Activated CD8-positive, alpha-beta memory T cell treated with anti-CD3 and anti-CD28 coated beads, Interleukin-2, amount 50 U/mL, for 48 hours (primary cell): ENCODE data around the gene BACE2.

Source experiments
- DNase-seq: peaks from one replicate; pipeline ENCODE4 v3.0.0-alpha.2; 2020

Gene BACE2

GRCh38 chr21:41167348-41168342 lies at the start of gene BACE2:
Gene BACE2 (plus strand): TSS chr21:41168160. CDS start chr21:41168264, 104 bp downstream.
- DNase-seq, result peak; percentile 73

DNA sequence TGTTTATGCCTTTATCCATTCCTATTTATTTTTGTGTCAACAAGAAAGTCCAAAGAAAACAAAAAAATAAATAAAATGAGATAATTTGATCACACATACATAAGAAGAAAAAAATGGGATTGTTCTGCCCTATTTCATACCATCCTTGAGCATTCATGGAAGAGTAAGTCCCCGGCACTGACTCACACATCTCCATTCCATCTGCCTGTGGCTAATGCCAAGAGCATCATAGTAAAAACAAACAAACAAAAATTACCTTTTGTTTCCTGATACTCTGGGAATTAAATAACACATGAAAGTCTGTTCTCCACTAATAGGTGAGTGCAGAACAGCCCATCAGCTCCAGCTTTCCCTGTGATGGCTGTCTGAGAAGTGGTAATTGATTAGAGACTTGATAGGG lies 48.1 kb upstream of the BACE2 start:
- no peak for DNase-seq

DNA sequence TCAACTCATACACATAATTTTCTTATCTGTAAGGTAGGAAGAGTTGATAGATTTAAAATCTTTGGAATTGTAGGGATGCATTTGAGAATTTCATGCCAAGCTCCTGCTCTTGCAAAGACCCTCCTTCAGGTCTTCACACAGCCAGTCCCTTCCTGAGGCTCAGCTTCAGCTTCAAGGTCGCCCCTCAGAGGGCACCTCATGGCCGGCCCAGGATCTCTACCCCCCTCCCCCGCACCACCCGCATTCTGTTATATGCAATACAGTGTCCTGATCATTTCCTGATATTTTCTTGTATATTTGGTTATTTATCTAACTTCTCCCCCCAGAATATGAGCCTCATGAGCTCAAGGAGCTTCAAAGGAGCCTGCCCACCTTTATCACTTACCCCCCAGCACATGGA lies 47.0 kb upstream of the BACE2 start:
- DNase-seq, result no peak

DNA sequence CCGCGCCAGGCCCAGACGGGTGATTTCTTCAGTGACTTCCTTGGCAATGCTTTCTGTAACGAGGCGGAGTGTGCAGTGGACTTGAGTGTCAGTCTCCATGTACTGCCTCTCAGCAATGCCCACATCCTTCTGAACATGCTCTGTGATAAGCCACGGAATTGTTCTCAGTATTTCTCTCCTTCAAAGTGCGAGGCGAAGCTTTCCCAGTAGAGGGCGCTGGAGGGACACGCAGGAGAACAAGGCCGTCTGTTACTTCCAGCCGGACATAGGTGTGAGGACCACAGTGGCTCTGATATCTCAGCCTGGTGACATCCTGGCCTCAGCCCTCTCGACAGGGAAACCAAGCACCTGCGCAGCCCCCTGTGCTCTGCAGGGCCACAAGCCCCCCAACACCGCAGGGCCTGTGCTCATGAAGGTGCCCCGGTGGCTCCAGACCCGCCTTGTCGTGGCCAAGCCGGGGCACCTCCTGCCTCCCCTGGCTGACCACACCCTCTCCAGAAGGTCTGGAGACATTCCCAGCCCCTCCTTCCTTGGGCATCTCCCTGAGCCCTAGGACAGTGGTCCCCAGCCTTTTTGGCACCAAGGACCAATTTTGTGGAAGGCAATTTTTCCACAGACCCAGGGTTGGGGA lies 46.1 kb upstream of the BACE2 start:
- DNase-seq, result peak; percentile 89

DNA sequence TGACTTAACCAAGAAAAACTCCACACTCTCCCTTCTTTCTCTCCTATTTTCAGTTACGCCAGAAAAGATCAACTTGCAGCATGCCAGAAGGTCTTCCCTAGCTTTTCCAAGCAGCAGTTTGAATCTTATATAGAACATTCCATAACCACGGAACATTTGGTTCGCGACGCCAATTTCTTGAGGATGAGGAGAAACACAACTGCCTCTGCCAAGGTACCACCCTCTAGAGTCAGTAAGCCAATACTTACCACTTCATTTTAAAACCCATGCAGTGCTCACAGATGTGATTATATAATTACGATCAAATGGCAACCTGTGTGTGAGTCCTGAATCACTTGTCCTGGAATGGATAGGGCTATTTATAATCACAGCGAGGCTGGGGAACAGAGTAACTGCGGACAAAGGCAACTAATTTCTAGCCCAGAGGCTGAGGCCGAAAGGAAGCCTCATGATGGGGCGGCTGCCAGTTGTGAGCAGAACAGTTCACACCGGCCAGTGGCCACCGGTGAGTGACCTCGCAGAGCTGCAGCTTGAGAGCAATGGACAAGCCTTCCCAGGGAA lies 43.2 kb upstream of the BACE2 start:
- no peak for DNase-seq

GRCh38 chr21:41128981-41129380 lies 39.0 kb upstream of the BACE2 start:
- DNase-seq, result no peak

DNA sequence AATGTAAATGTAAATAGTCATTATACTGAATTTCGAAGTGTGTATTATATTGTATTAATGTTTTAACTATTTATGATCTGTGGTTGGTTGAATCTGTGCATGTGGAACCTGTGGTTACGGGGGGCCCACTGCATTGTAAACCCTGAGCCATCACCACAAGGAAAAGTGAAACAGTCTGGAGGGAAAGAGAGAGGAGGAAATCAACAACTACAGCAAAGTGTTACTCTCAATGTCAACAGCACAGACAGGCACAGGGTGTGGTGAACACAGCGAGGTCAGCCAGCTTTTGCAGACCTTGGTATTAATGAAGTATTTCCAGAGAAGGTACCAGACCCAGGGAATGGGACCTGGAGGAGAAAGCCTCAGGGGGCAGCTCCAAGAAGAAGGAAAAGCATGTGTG lies 37.1 kb upstream of the BACE2 start:
- no peak for DNase-seq

GRCh38 chr21:41133874-41134522 lies 34.0 kb upstream of the BACE2 start:
- no peak for DNase-seq

DNA sequence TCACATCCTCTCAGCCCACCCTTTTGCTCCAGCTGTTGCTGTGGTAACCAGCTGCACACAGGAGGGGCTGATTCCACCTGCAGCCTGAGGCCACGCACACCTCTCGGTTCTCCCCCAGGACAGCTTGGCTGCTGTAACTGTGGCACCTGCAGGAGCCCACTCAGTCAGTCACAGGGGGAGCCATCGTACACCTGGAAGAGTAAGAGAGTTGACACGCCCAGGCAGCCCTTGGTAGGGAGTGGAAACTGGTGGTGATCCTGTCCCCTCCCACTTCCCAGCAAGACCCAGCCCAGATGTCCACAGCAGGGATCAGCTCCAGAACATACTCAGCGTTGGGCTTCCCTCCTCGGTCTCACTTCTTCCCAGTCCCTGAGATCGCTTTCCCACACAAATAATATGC lies 32.2 kb upstream of the BACE2 start:
- DNase-seq, result no peak

- no peak for DNase-seq
Measured at GRCh38 chr21:41136286-41136685, 31.7 kb upstream of the BACE2 start.

DNA sequence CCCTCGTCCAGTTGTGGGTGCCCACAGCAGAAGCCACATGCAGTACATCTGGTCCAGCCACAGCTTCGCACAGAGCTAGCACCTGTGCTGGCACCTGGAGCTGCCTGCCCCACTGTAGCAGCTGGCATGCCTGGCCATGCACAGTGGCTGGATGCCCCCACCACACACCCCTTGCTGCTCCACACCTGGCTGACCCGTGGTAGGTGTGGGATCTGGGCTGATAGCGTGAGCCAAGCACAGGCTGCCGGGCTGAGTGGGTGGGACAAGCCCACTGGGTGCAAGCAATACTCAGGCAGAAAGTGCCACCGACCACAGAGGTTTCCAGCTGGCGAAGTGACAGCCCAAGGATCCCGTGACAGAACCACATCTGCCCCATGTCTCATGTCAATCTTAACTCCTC lies 30.6 kb upstream of the BACE2 start:
- no peak for DNase-seq

DNA sequence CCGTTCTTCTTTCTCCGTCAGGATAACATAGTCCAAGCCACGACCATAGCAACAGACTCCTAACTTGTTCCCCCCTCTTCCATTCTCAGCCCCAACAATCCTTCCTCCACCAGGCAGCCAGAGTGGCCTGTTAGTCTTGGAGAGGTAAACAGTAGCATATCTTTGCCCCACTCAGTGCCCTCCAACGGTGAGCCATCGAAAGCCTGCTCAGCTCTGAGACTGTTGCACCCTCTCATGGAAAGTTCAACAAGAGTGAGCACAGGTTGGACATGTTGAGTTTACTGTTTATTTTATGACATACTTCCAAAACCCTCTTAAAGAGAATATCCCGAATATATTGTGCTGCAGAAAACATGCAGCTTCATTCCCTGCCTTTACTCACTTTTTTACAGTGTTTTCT lies 30.1 kb upstream of the BACE2 start:
- DNase-seq, result no peak

DNA sequence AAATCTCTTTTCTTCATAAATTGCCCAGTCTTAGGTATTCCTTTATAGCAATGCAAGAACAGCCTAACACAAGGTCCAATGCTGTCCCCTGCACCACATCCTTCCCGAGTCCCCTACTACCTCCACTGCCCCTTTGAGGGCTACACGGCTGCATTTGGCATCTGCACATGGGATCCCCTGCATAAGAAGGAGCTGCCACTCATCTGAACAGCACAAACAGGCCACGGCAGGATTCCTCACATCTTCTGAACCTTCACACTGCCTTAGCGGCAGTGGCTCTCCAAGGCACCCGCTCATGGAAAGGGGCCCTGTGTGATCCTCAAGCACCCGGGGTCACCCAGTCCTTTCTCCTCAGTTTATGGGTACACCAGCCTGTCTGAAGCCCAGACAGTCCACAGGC lies 29.2 kb upstream of the BACE2 start:
- DNase-seq, result no peak

DNA sequence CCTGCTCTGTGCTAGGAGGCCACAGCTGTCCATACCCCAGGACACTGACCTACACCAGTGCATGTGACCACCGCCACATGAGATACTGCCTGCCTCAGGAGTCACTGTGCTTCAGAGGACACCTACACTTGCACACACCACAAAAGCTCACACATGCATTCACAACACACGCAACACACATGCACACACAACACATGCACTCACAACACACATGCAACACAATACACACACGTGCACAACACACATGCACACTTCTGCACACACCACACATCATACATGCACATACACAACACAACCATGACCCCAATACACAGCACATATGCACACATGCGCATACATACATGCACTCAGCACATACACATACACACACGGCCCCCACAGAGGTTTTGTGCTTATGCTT lies 28.7 kb upstream of the BACE2 start:
- no peak for DNase-seq

DNA sequence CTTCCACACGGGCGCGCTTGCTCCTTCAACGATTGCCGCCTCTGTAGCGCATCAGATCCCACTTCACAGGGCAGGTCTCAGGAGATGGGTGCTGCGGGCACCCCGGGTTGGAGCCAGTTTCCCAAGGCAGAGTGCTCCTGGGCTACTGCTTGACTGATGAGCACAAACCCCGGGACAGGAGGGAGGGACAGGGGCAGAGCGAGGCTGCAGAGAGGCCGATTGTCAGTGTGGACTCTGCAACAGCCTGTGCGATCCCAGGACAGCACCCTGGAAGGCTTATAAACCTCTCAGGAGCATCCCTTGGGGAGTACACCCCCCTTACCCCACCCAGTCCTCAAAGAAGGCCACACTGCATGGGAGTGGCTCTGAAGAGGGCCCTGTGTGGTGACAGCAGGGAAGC lies 28.0 kb upstream of the BACE2 start:
- DNase-seq, result no peak

DNA sequence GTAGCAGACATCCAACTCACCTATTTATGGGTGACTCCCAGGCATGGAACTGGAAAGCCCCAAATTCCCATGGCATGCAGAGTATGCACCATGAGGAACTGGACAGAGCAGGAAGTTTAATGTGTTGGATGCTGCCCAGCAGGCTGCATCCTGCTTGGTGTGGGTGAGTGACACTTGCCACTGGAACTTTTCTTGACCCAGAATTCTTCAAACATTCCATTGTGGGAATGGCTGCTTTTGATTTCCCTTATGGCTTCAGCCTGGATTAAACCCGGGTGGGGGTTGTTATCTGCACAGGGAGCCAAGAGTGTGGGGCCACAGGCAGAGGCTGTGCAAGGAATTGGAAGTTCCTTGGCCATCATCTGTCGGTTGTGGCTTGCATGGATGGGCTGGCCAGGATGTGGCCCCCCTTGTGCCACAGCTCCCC lies 26.9 kb upstream of the BACE2 start:
- no peak for DNase-seq

GRCh38 chr21:41142051-41142795 lies 25.7 kb upstream of the BACE2 start:
- no peak for DNase-seq

DNA sequence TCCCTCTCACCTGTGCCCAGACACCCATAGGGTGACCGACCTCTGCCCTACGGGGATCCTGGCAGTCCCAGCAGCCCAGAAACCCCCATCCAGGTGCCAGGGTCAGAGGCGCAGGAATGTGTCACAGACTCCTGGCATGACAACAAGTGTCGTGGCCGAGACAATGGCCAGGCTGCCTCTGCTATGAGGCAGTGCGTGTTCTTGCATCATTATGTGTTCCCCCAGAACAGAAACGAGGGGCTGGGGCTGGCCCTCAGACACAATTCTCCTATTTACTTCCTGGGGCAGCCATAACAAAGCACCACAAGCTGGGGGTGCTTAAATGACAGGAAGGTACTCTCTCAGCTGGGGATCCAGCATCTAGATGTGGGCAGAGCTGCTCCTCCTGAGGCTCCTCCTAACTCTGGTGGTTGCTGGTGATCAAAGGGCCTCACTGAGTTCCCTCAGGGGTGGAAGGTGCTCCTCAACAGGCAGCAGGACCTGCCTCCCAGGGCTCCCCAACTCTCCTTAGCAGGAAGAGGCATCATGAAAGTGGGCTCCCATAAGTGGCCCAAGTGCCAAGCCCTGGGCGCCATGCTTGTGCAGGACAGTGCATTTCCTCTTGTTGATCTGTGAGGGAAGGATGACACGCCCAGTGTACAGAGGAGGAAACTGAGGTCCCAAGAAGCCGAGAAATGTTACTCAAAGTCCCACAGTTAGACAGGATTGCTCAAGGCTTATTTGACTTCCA lies 24.2 kb upstream of the BACE2 start:
- no peak for DNase-seq

DNA sequence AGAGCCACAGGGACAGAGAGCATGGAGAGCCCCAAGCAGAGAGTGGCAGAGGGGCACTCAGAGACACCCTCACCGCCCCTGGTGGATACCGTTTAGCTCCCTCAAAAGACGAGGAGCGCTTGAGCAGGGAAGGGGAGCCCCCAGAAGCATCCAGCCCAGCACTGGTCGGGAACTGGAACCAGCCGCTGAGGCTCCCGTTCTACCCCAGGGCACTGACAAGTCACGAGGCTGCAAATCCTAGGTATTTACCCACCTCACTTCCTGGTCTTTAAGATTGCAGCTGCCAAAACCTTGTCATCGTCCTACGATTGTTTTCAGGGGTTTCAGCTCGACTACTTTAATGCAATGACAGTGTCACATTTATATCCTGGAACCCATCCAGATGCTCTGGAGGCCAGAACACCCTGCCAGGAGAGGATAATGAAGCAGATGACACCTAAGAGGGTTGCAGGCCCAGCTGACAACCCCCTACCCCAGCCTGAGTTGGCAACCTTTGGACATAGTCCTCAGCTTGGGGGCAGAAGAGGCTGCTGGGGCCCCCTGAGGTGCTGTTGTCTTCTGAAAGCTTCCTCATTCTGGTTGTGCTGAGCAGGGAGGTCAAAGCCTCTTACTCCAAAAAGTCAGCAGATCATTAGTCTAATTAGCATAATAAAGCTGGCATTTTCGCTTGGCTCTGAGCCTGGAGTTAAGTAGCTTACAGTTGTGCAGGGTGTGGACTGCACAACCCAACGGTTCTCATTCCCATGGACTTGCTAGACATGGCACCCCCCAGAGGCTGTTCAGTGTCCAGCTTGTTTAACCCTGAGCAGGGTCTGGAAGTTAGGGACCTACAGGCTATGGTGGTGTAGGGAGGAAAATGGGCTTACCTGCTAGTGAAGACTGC lies 20.6 kb upstream of the BACE2 start:
- no peak for DNase-seq

- DNase-seq, result no peak
Measured at GRCh38 chr21:41147979-41148355, 20.0 kb upstream of the BACE2 start.

GRCh38 chr21:41148798-41149197 lies 19.2 kb upstream of the BACE2 start:
- DNase-seq, result no peak
